ENCODE results near the gene NUDT15. TPM values are rescaled to one million over a fixed set of nuclear protein-coding genes. Genes with fewer than 3 reads are reported as not detected.
A peak's percentile ranks its signal among the peaks of the same experiment; 100 is the strongest.

Gene NUDT15
- 10.4 to 10.8 TPM (median 10.6 TPM) in 3 replicates for total RNA-seq

- DNase-seq (ENCODE audit: low spot score in 2 of 2, unreplicated experiment in 2 of 2), result peak; percentile 83 to 94
- H3K27me3 Mint-ChIP-seq (ENCODE audit: low read depth), result no peaks in the 10 kb centered on the region
- H3K4me3 Mint-ChIP-seq, result peak within 1 kb of the TSS; percentile 89
- peaks cover 21% of the 10 kb centered on the region for H3K4me1 Mint-ChIP-seq
- TF ChIP-seq, protein P1, sequence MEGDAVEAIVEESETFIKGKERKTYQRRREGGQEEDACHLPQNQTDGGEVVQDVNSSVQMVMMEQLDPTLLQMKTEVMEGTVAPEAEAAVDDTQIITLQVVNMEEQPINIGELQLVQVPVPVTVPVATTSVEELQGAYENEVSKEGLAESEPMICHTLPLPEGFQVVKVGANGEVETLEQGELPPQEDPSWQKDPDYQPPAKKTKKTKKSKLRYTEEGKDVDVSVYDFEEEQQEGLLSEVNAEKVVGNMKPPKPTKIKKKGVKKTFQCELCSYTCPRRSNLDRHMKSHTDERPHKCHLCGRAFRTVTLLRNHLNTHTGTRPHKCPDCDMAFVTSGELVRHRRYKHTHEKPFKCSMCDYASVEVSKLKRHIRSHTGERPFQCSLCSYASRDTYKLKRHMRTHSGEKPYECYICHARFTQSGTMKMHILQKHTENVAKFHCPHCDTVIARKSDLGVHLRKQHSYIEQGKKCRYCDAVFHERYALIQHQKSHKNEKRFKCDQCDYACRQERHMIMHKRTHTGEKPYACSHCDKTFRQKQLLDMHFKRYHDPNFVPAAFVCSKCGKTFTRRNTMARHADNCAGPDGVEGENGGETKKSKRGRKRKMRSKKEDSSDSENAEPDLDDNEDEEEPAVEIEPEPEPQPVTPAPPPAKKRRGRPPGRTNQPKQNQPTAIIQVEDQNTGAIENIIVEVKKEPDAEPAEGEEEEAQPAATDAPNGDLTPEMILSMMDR (IDR thresholded peaks at IDR 0.05; ENCODE audit: unreplicated experiment), result peak; percentile 97
- H3K36me3 Mint-ChIP-seq, result peaks cover 29% of the 10 kb centered on the region
- H3K27ac Mint-ChIP-seq, result peak within 1 kb of the TSS; percentile 93
- H3K9me3 Mint-ChIP-seq, result peaks cover 20% of the 10 kb centered on the region
These were observed at the start of gene NUDT15 for GRCh38 chr13:48037346-48038173. Gene NUDT15, plus strand, starts transcription at chr13:48037726. Its CDS starts 21 bp downstream, at chr13:48037747.

DNA sequence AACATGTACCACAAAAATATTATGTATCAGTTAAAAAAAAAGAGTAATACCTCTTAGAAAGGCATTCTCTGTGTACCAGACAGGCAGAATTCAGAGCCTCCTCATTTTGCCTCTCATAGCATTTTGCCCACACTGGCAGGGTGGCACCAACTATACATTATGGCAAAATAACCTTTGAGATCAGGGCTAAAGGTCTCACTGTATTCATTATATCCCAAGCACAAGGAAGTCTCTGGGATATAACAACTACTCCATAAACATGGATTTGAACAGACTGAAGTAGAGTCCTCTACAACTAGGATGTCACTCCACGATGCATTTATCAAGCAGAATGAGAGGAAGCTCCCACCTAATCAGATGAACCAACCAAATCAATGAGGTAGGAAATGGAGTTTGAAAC, 47.1 kb upstream of the NUDT15 start:
- H3K4me3 Mint-ChIP-seq, result no peak overlapping the region
- peaks cover 4% of the 10 kb centered on the region for H3K9me3 Mint-ChIP-seq
- H3K36me3 Mint-ChIP-seq, result peaks cover 51% of the 10 kb centered on the region
- no peak overlapping the region for H3K27ac Mint-ChIP-seq
- no peaks in the 10 kb centered on the region for H3K27me3 Mint-ChIP-seq (ENCODE audit: low read depth)
- no peaks in the 10 kb centered on the region for H3K4me1 Mint-ChIP-seq
- DNase-seq (ENCODE audit: low spot score in 2 of 2, unreplicated experiment in 2 of 2), result no peak
- TF ChIP-seq, protein P1 (IDR thresholded peaks at IDR 0.05; ENCODE audit: unreplicated experiment), result no peak

GRCh38 chr13:47990920-47991466, 46.5 kb upstream of the NUDT15 start:
- no peak overlapping the region for H3K27ac Mint-ChIP-seq
- H3K4me3 Mint-ChIP-seq, result no peak overlapping the region
- DNase-seq (ENCODE audit: low spot score in 2 of 2, unreplicated experiment in 2 of 2), result no peak
- H3K4me1 Mint-ChIP-seq, result no peaks in the 10 kb centered on the region
- TF ChIP-seq, protein P1 (IDR thresholded peaks at IDR 0.05; ENCODE audit: unreplicated experiment), result no peak
- peaks cover 4% of the 10 kb centered on the region for H3K9me3 Mint-ChIP-seq
- H3K27me3 Mint-ChIP-seq (ENCODE audit: low read depth), result no peaks in the 10 kb centered on the region
- peaks cover 46% of the 10 kb centered on the region for H3K36me3 Mint-ChIP-seq

GRCh38 chr13:47991859-47992258, 45.7 kb upstream of the NUDT15 start:
- no peak for DNase-seq (ENCODE audit: low spot score in 2 of 2, unreplicated experiment in 2 of 2)
- Mint-ChIP-seq H3K36me3 (peaks cover 42% of the 10 kb centered on the region), H3K4me1 (no peaks in the 10 kb centered on the region), H3K27me3 (ENCODE audit: low read depth) (no peaks in the 10 kb centered on the region), H3K27ac (no peak overlapping the region), H3K4me3 (no peak overlapping the region), H3K9me3 (no peaks in the 10 kb centered on the region)
- TF ChIP-seq, protein P1 (IDR thresholded peaks at IDR 0.05; ENCODE audit: unreplicated experiment), result no peak

DNA sequence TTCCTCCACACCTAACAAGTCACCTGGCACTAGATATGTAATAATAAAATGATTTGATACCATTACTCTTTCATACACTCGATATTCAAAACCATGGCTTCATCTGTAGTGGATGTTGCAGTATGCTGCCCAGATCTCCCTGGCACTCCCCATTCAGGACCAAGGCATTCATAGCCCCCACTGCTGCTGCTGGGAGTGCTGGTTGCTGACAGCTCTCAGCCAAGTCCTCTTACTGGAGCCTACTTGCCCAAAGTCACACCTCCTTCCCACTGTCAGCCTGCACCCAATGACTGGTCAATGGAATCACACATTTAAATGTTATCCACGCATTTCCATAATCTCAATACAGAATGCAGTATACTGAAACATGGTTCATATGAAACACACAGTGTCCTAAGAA, 40.1 kb upstream of the NUDT15 start:
- Mint-ChIP-seq H3K27me3 (ENCODE audit: low read depth) (no peaks in the 10 kb centered on the region), H3K36me3 (peaks cover 19% of the 10 kb centered on the region), H3K4me3 (no peak overlapping the region), H3K4me1 (peaks cover 25% of the 10 kb centered on the region), H3K27ac (no peak overlapping the region), H3K9me3 (no peaks in the 10 kb centered on the region)
- TF ChIP-seq, protein P1 (IDR thresholded peaks at IDR 0.05; ENCODE audit: unreplicated experiment), result no peak
- no peak for DNase-seq (ENCODE audit: low spot score in 2 of 2, unreplicated experiment in 2 of 2)
